Measurements from ENCODE around the gene AP2A2.

- TF ChIP-seq FOXM1 (IDR thresholded peaks at IDR 0.05; ENCODE audit: borderline replicate concordance, low read depth) (no peak), TCF12 (IDR thresholded peaks at IDR 0.05; ENCODE audit: low read depth) (no peak), REST (IDR thresholded peaks at IDR 0.05; ENCODE audit: low read depth) (no peak), RAD21 (IDR thresholded peaks at IDR 0.05; ENCODE audit: low read depth) (no peak), MAX (IDR thresholded peaks at IDR 0.05) (no peak)
Measured at GRCh38 chr11:1028616-1029015, 102.9 kb downstream of the AP2A2 start.
